Hepatocyte (in vitro differentiated cells): ENCODE measurements around the gene ZNF17. TPM values are rescaled to one million over a fixed set of nuclear protein-coding genes. Genes with fewer than 3 reads are reported as not detected.

Experiments used
- DNase-seq: peaks from one replicate; pipeline ENCODE4 v3.0.0-alpha.2; 2016; ENCODE audit warnings: low spot score
- H2AFZ ChIP-seq: fragments of 200-600 bp; sonication (generic); 2 replicates; pipeline ENCODE4 v1.6.0; 2016; ENCODE audit warnings: antibody characterized with exemption, mild to moderate bottlenecking
- H3K27ac ChIP-seq: fragments of 200-600 bp; sonication (generic); 2 replicates; pipeline ENCODE4 v1.5.1; 2016; ENCODE audit warnings: mild to moderate bottlenecking
- H3K27me3 ChIP-seq: fragments of 200-600 bp; sonication (generic); 2 replicates; pipeline ENCODE4 v1.6.1; 2016
- H3K36me3 ChIP-seq: fragments of 200-600 bp; sonication (generic); replicated peaks from 2 replicates; pipeline ENCODE4 v1.5.1; 2016; ENCODE audit warnings: low read depth; ENCODE audit not compliant: insufficient read depth
- H3K4me1 ChIP-seq: fragments of 200-600 bp; sonication (generic); 2 replicates; pipeline ENCODE4 v1.5.1; 2016; ENCODE audit warnings: mild to moderate bottlenecking, moderate library complexity; ENCODE audit not compliant: insufficient read depth
- H3K4me2 ChIP-seq: fragments of 200-600 bp; sonication (generic); 2 replicates; pipeline ENCODE4 v1.6.0; 2016
- H3K4me3 ChIP-seq: fragments of 200-600 bp; sonication (generic); 2 replicates; pipeline ENCODE4 v1.5.1; 2016; ENCODE audit warnings: mild to moderate bottlenecking
- H3K79me2 ChIP-seq: fragments of 200-600 bp; sonication (generic); 2 replicates; pipeline ENCODE4 v1.6.0; 2017; ENCODE audit warnings: mild to moderate bottlenecking
- H3K9me2 ChIP-seq: fragments of 200-600 bp; sonication (generic); replicated peaks from 2 replicates; pipeline ENCODE4 v1.6.0; 2017; ENCODE audit warnings: mild to moderate bottlenecking; ENCODE audit not compliant: insufficient read depth
- H3K9me3 ChIP-seq: fragments of 200-600 bp; sonication (generic); 2 replicates; pipeline ENCODE4 v1.5.1; 2016; ENCODE audit warnings: low read depth, mild to moderate bottlenecking
- H4K20me1 ChIP-seq: fragments of 200-600 bp; sonication (generic); 2 replicates; pipeline ENCODE4 v1.6.0; 2016; ENCODE audit warnings: mild to moderate bottlenecking; ENCODE audit not compliant: insufficient read depth, poor library complexity, severe bottlenecking
- EZH2 ChIP-seq: fragments of 200-600 bp; sonication (generic); IDR thresholded peaks from 2 replicates; pipeline ENCODE4 v1.6.1; 2016; ENCODE audit warnings: antibody characterized with exemption, mild to moderate bottlenecking, borderline replicate concordance
- EZH2phosphoT487 ChIP-seq: fragments of 200-600 bp; sonication (generic); IDR thresholded peaks from one replicate; pipeline ENCODE4 v1.6.1; 2018; ENCODE audit warnings: antibody characterized with exemption, mild to moderate bottlenecking, low read depth, moderate library complexity; ENCODE audit not compliant: unreplicated experiment, severe bottlenecking
- WGBS: methylation state at CpG from one replicate; pipeline ENCODE4 v1.1.6; 2016; ENCODE audit warnings: low lambda C conversion rate; ENCODE audit errors: missing lambda C conversion rate; 5-methylcytosine and 5-hydroxymethylcytosine counted together
- polyA plus RNA-seq: library from polyadenylated mRNA; unstranded; fragments of >200 nt; fragmentation: Nextera tagmentation; extraction: Ambion mirVana; gene quantifications from 2 replicates; pipeline ENCODE4 v1.2.1, GENCODE V29; 2016
- total RNA-seq: library from RNA; depleted of rRNA; stranded (reverse); fragments of >200 nt; gene quantifications from 2 replicates; pipeline ENCODE4 v1.2.3, GENCODE V29; 2014
- TF ChIP-seq, protein P1 (sequence below): fragments of 200-600 bp; sonication (generic); IDR thresholded peaks from 2 replicates; pipeline ENCODE4 v1.5.1; 2016; ENCODE audit warnings: antibody characterized with exemption, mild to moderate bottlenecking; ENCODE audit not compliant: poor library complexity

The ZNF17 gene
- total and polyA plus RNA-seq, 2 experiments from 2014 or later: 2.3 to 7.2 TPM

DNA sequence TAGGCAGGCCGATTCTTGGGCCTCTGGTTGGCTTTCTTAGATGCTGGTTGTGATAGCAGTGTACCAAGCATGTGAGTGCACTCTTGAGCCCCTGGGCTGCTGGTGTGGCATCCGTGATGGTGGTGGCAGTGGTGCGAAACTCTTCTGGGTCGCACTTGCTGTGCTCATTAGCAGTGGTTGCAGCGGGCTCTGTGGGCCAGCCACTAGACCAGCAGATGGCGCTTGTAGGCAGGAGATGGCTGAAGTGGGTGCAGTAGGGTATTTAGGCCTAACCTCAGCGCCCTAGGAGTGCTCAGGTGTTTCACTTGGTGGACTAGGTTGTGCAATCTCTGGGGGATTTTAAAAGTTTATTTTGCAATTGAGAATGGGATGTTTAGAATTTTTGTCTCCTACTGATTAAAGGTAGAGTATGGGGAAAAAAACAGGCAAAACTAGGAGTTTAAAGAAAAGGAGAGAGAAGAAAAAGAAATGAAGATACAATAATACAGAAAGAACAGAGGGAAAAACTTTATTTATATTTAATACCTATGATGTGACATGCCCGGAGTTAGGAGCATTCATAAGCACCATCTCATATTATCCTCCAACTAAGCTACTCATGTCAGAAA lies 4.3 kb upstream of the ZNF17 start:
- Histone ChIP-seq H3K4me1 (no peaks in the 10 kb centered on the region), H3K79me2 (peaks cover 4% of the 10 kb centered on the region), H3K36me3 (no peaks in the 10 kb centered on the region), H3K9me2 (no peaks in the 10 kb centered on the region), H4K20me1 (no peaks in the 10 kb centered on the region), H3K27ac (no peak overlapping the region), H3K4me3 (no peak overlapping the region), H3K9me3 (no peaks in the 10 kb centered on the region), H3K27me3 (no peaks in the 10 kb centered on the region), H2AFZ (no peak overlapping the region), H3K4me2 (no peak overlapping the region)
- TF ChIP-seq, protein P1, sequence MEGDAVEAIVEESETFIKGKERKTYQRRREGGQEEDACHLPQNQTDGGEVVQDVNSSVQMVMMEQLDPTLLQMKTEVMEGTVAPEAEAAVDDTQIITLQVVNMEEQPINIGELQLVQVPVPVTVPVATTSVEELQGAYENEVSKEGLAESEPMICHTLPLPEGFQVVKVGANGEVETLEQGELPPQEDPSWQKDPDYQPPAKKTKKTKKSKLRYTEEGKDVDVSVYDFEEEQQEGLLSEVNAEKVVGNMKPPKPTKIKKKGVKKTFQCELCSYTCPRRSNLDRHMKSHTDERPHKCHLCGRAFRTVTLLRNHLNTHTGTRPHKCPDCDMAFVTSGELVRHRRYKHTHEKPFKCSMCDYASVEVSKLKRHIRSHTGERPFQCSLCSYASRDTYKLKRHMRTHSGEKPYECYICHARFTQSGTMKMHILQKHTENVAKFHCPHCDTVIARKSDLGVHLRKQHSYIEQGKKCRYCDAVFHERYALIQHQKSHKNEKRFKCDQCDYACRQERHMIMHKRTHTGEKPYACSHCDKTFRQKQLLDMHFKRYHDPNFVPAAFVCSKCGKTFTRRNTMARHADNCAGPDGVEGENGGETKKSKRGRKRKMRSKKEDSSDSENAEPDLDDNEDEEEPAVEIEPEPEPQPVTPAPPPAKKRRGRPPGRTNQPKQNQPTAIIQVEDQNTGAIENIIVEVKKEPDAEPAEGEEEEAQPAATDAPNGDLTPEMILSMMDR: peak; percentile 85
- no peak for TF ChIP-seq EZH2phosphoT487
- WGBS: 19% methylated on average over 8 of the region's 8 CpGs
- DNase-seq: peak; percentile 86

DNA sequence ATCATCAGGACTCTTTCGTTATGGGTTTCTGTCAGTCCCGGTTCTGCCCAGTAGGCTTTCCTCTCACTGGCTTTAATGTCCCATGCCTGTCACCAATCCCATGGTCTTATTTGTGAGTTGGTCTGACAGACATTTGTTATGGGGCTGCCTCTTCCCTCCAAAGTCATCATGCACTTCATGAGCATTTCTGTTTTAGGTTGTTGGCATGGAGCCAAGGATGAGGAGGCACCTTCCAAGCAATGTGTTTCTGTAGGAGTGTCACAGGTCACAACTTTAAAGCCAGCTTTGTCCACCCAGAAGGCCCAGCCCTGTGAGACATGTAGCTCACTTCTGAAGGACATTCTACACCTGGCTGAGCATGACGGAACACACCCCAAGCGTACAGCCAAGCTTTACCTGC lies 8.5 kb downstream of the ZNF17 start:
- H3K4me1 ChIP-seq: no peaks in the 10 kb centered on the region
- no peaks in the 10 kb centered on the region for H3K9me3 ChIP-seq
- peaks cover 6% of the 10 kb centered on the region for H3K79me2 ChIP-seq
- no peak overlapping the region for H3K4me2 ChIP-seq
- no peak overlapping the region for H3K27ac ChIP-seq
- H3K9me2 ChIP-seq: no peaks in the 10 kb centered on the region
- H4K20me1 ChIP-seq: no peaks in the 10 kb centered on the region
- no peak for TF ChIP-seq EZH2
- no peak for TF ChIP-seq EZH2phosphoT487
- TF ChIP-seq, protein P1: no peak
- H3K27me3 ChIP-seq: no peaks in the 10 kb centered on the region
- DNase-seq: no peak
- H2AFZ ChIP-seq: no peak overlapping the region
- 100% methylated on average over 4 of the region's 4 CpGs for WGBS
- H3K4me3 ChIP-seq: no peak overlapping the region
- peaks cover 6% of the 10 kb centered on the region for H3K36me3 ChIP-seq

DNA sequence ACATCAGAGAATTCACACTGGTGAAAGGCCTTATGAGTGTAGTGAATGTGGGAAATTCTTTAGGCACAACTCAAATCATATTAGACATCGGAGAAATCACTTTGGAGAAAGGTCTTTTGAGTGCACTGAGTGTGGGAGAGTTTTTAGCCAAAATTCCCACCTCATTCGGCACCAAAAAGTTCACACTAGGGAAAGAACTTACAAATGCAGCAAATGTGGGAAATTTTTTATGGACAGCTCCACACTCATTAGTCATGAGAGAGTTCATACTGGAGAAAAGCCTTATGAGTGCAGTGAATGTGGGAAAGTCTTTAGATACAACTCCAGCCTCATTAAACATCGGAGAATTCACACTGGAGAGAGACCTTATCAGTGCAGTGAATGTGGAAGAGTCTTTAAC lies 10.1 kb downstream of the ZNF17 start:
- H3K27me3 ChIP-seq: no peaks in the 10 kb centered on the region
- peaks cover 6% of the 10 kb centered on the region for H3K36me3 ChIP-seq
- no peak overlapping the region for H3K4me3 ChIP-seq
- H2AFZ ChIP-seq: no peak overlapping the region
- no peaks in the 10 kb centered on the region for H3K79me2 ChIP-seq
- no peaks in the 10 kb centered on the region for H4K20me1 ChIP-seq
- no peak overlapping the region for H3K27ac ChIP-seq
- no peaks in the 10 kb centered on the region for H3K9me3 ChIP-seq
- H3K4me1 ChIP-seq: no peaks in the 10 kb centered on the region
- H3K9me2 ChIP-seq: no peaks in the 10 kb centered on the region
- no peak overlapping the region for H3K4me2 ChIP-seq
- no peak for DNase-seq
- TF ChIP-seq, protein P1: no peak
- no peak for TF ChIP-seq EZH2
- TF ChIP-seq EZH2phosphoT487: no peak
- WGBS: 92% methylated on average over 3 of the region's 3 CpGs
